ENCODE measurements around the gene CCR5.

Gene CCR5

GRCh38 chr3:46375218-46375617 lies 4.5 kb downstream of the CCR5 start:
- no peak overlapping the region for H3K4me3 ChIP-seq (ENCODE audit: low read length)
- TF ChIP-seq, protein P1, sequence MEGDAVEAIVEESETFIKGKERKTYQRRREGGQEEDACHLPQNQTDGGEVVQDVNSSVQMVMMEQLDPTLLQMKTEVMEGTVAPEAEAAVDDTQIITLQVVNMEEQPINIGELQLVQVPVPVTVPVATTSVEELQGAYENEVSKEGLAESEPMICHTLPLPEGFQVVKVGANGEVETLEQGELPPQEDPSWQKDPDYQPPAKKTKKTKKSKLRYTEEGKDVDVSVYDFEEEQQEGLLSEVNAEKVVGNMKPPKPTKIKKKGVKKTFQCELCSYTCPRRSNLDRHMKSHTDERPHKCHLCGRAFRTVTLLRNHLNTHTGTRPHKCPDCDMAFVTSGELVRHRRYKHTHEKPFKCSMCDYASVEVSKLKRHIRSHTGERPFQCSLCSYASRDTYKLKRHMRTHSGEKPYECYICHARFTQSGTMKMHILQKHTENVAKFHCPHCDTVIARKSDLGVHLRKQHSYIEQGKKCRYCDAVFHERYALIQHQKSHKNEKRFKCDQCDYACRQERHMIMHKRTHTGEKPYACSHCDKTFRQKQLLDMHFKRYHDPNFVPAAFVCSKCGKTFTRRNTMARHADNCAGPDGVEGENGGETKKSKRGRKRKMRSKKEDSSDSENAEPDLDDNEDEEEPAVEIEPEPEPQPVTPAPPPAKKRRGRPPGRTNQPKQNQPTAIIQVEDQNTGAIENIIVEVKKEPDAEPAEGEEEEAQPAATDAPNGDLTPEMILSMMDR (conservative IDR thresholded peaks at IDR 0.05; ENCODE audit: low read length): no peak
- no peak for DNase-seq (ENCODE audit: low read depth)

DNA sequence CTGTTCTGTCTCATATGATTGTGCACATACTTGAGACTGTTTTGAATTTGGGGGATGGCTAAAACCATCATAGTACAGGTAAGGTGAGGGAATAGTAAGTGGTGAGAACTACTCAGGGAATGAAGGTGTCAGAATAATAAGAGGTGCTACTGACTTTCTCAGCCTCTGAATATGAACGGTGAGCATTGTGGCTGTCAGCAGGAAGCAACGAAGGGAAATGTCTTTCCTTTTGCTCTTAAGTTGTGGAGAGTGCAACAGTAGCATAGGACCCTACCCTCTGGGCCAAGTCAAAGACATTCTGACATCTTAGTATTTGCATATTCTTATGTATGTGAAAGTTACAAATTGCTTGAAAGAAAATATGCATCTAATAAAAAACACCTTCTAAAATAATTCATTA lies 5.1 kb downstream of the CCR5 start:
- TF ChIP-seq, protein P1 (conservative IDR thresholded peaks at IDR 0.05; ENCODE audit: low read length): no peak
- no peak overlapping the region for H3K4me3 ChIP-seq (ENCODE audit: low read length)
- DNase-seq (ENCODE audit: low read depth): no peak

GRCh38 chr3:46378426-46378942 lies 7.7 kb downstream of the CCR5 start:
- TF ChIP-seq, protein P1 (conservative IDR thresholded peaks at IDR 0.05; ENCODE audit: low read length): peak; percentile 81
- DNase-seq (ENCODE audit: low read depth): peak; percentile 47
- no peak overlapping the region for H3K4me3 ChIP-seq (ENCODE audit: low read length)

- DNase-seq (ENCODE audit: low read depth): no peak
- TF ChIP-seq, protein P1 (conservative IDR thresholded peaks at IDR 0.05; ENCODE audit: low read length): no peak
- no peak overlapping the region for H3K4me3 ChIP-seq (ENCODE audit: low read length)
Measured at GRCh38 chr3:46380471-46381221, 9.9 kb downstream of the CCR5 start.

GRCh38 chr3:46381625-46382024 lies 10.9 kb downstream of the CCR5 start:
- no peak overlapping the region for H3K4me3 ChIP-seq (ENCODE audit: low read length)
- TF ChIP-seq, protein P1 (conservative IDR thresholded peaks at IDR 0.05; ENCODE audit: low read length): no peak
- no peak for DNase-seq (ENCODE audit: low read depth)

- no peak overlapping the region for H3K4me3 ChIP-seq (ENCODE audit: low read length)
- no peak for DNase-seq (ENCODE audit: low read depth)
- TF ChIP-seq, protein P1 (conservative IDR thresholded peaks at IDR 0.05; ENCODE audit: low read length): no peak
Measured at GRCh38 chr3:46383211-46383950, 12.6 kb downstream of the CCR5 start.
